ENCODE data around the gene APOA5.

- TF ChIP-seq HDAC6 (IDR thresholded peaks at IDR 0.05; ENCODE audit: low read depth, low read length) (no peak), GABPB1 (CRISPR knock-in tag; IDR thresholded peaks at IDR 0.05) (peak; percentile 94), CTCF (IDR thresholded peaks at IDR 0.05 in 2 of 3, conservative IDR thresholded peaks at IDR 0.05 in 1 of 3; ENCODE audit: insufficient read depth in 2 of 3, low read depth in 1 of 3, low read length in 3 of 3) (no peak; a peak in 1 of 6 replicates), FOXA1 (IDR thresholded peaks at IDR 0.05; ENCODE audit: borderline replicate concordance) (no peak)
Observed at GRCh38 chr11:116787786-116788486, 3.7 kb downstream of the APOA5 start, which contains the start of gene ZPR1.

Data from K562 (cell line).